Lower leg skin (tissue), 3 donors: ENCODE results near the gene ENPP6.

Experiments
- POLR2A ChIP-seq, 2 donors: fragments of 450-650 bp; IDR thresholded peaks; one replicate each; pipeline ENCODE4 v1.6.1; 2016 to 2017; ENCODE audit warnings: antibody characterized with exemption in 2 of 2, mild to moderate bottlenecking in 1 of 2, moderate library complexity in 1 of 2
- TF ChIP-seq, protein P1 (sequence below), 3 donors: fragments of 450-650 bp; IDR thresholded peaks; one replicate each; pipeline ENCODE4 v1.5.1; 2016; ENCODE audit warnings: antibody characterized with exemption in 3 of 3, mild to moderate bottlenecking in 3 of 3, moderate library complexity in 2 of 3

GRCh38 chr4:184064877-184065276 is 152.8 kb downstream of the ENPP6 start:
- TF ChIP-seq, protein P1, sequence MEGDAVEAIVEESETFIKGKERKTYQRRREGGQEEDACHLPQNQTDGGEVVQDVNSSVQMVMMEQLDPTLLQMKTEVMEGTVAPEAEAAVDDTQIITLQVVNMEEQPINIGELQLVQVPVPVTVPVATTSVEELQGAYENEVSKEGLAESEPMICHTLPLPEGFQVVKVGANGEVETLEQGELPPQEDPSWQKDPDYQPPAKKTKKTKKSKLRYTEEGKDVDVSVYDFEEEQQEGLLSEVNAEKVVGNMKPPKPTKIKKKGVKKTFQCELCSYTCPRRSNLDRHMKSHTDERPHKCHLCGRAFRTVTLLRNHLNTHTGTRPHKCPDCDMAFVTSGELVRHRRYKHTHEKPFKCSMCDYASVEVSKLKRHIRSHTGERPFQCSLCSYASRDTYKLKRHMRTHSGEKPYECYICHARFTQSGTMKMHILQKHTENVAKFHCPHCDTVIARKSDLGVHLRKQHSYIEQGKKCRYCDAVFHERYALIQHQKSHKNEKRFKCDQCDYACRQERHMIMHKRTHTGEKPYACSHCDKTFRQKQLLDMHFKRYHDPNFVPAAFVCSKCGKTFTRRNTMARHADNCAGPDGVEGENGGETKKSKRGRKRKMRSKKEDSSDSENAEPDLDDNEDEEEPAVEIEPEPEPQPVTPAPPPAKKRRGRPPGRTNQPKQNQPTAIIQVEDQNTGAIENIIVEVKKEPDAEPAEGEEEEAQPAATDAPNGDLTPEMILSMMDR (IDR thresholded peaks at IDR 0.05): no peak
- TF ChIP-seq POLR2A (IDR thresholded peaks at IDR 0.05): no peak
